ENCODE data around the gene SRGAP3.

GRCh38 chr3:9069971-9070370 is 179.5 kb downstream of the SRGAP3 start:
- TF ChIP-seq CTCF (conservative IDR thresholded peaks at IDR 0.05; ENCODE audit: low read depth, low read length) = no peak
- no peak for TF ChIP-seq EZH2 (IDR thresholded peaks at IDR 0.05; ENCODE audit: borderline replicate concordance, low read depth, low read length, poor library complexity, severe bottlenecking)

Measured in A673 (cell line).